ENCODE results near the gene SCAMP4.

SCAMP4 gene

DNA sequence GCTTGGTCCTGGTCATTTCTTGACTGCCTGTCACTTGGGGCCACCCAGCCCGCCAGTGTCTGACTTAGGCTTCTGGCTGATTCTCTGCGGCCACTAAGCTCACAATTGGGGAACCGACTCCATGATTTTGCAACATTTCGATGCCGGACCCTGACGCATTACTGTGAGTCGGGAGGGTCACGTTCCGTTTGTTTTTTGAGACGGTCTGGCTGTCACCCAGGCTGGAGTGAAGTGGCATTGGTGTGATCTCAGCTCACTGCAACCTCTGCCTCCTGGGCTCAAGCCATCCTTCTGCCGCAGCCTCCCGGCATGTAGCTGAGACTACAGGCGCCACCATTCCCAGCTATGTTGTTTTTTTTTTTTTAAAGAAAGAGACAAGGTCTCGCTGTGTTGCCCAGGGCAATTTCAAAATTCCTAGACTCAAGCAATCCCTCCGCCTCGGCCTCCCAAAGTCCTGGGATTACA is 3.2 kb upstream of the SCAMP4 start:
- no peaks in the 10 kb centered on the region for H3K27me3 ChIP-seq (ENCODE audit: control insufficient read depth, insufficient read depth, low read length)
- no peak overlapping the region for H3K4me3 ChIP-seq (ENCODE audit: low read length)
- no peak overlapping the region for H3K27ac ChIP-seq (ENCODE audit: low read depth, low read length)
- H3K4me1 ChIP-seq (ENCODE audit: control insufficient read depth, insufficient read depth, low read length) = no peaks in the 10 kb centered on the region
- H3K9ac ChIP-seq (ENCODE audit: low read length) = no peak overlapping the region
- no peaks in the 10 kb centered on the region for H3K36me3 ChIP-seq (ENCODE audit: control insufficient read depth, insufficient read depth, low read length)

- no peak overlapping the region for H3K4me3 ChIP-seq (ENCODE audit: low read length)
- H3K9ac ChIP-seq (ENCODE audit: low read length) = no peak overlapping the region
- H3K27ac ChIP-seq (ENCODE audit: low read depth, low read length) = no peak overlapping the region
- H3K4me1 ChIP-seq (ENCODE audit: control insufficient read depth, insufficient read depth, low read length) = no peaks in the 10 kb centered on the region
- no peaks in the 10 kb centered on the region for H3K36me3 ChIP-seq (ENCODE audit: control insufficient read depth, insufficient read depth, low read length)
- H3K27me3 ChIP-seq (ENCODE audit: control insufficient read depth, insufficient read depth, low read length) = no peaks in the 10 kb centered on the region
These were observed 2.3 kb upstream of the SCAMP4 start for GRCh38 chr19:1902923-1903322.

DNA sequence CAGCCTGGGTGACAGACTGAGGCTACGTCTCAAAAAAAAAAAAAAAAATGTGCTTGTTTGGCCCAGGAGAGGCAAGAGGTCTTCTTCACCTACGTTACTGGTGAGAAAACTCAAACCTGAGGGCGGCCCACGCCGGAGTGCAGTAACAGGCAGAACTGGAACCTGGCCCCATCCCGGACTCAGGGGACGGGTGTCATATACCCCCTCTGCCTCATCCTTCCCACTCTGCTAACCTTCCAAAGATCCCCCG is 414 bp upstream of the SCAMP4 start:
- H3K36me3 ChIP-seq (ENCODE audit: control insufficient read depth, insufficient read depth, low read length) = no peaks in the 10 kb centered on the region
- no peaks in the 10 kb centered on the region for H3K27me3 ChIP-seq (ENCODE audit: control insufficient read depth, insufficient read depth, low read length)
- H3K4me3 ChIP-seq (ENCODE audit: low read length) = peak overlapping the region; percentile 44
- no peak overlapping the region for H3K9ac ChIP-seq (ENCODE audit: low read length)
- H3K27ac ChIP-seq (ENCODE audit: low read depth, low read length) = peak overlapping the region; percentile 87
- H3K4me1 ChIP-seq (ENCODE audit: control insufficient read depth, insufficient read depth, low read length) = no peaks in the 10 kb centered on the region

- peak overlapping the region; percentile 47 for H3K9ac ChIP-seq (ENCODE audit: low read length)
These were observed 720 bp downstream of the SCAMP4 start for GRCh38 chr19:1905863-1906375.

DNA sequence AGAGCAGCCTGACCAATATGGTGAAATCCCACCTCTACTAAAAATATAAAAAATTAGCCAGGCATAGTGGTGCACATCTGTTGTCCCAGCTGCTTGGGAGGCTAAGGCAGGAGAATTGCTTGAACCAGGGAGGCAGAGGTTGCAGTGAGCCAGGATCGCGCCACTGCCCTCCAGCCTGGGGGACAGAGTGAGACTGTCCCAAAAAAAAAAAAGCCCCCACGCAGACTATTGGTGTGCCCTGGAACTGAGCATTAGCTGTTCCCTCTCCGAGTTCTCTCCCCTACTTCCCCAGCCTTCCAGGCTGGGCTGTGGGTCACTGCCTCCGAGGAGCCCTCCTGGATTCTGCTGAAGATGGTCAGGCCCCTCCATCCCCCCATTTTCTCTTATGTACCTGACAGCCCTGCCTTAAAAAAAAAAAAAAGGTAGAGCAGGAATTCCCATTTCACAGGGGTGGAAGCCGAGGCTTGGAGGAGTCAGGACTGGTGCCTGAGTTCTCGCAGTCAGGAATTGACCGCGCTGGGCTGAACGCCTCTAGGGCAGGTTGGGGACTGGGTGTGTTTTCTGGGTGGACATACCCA is 1.9 kb downstream of the SCAMP4 start:
- Histone ChIP-seq H3K27me3 (ENCODE audit: control insufficient read depth, insufficient read depth, low read length) (no peaks in the 10 kb centered on the region), H3K4me1 (ENCODE audit: control insufficient read depth, insufficient read depth, low read length) (no peaks in the 10 kb centered on the region), H3K9ac (ENCODE audit: low read length) (no peak overlapping the region), H3K27ac (ENCODE audit: low read depth, low read length) (no peak overlapping the region), H3K4me3 (ENCODE audit: low read length) (no peak overlapping the region), H3K36me3 (ENCODE audit: control insufficient read depth, insufficient read depth, low read length) (no peaks in the 10 kb centered on the region)

More at GRCh38 chr19:1905863-1906375, 720 bp downstream of the SCAMP4 start:
- Histone ChIP-seq H3K4me1 (ENCODE audit: control insufficient read depth, insufficient read depth, low read length) (no peaks in the 10 kb centered on the region), H3K27me3 (ENCODE audit: control insufficient read depth, insufficient read depth, low read length) (no peaks in the 10 kb centered on the region), H3K27ac (ENCODE audit: low read depth, low read length) (peak overlapping the region; percentile 87), H3K36me3 (ENCODE audit: control insufficient read depth, insufficient read depth, low read length) (no peaks in the 10 kb centered on the region), H3K4me3 (ENCODE audit: low read length) (peak overlapping the region; percentile 85)

DNA sequence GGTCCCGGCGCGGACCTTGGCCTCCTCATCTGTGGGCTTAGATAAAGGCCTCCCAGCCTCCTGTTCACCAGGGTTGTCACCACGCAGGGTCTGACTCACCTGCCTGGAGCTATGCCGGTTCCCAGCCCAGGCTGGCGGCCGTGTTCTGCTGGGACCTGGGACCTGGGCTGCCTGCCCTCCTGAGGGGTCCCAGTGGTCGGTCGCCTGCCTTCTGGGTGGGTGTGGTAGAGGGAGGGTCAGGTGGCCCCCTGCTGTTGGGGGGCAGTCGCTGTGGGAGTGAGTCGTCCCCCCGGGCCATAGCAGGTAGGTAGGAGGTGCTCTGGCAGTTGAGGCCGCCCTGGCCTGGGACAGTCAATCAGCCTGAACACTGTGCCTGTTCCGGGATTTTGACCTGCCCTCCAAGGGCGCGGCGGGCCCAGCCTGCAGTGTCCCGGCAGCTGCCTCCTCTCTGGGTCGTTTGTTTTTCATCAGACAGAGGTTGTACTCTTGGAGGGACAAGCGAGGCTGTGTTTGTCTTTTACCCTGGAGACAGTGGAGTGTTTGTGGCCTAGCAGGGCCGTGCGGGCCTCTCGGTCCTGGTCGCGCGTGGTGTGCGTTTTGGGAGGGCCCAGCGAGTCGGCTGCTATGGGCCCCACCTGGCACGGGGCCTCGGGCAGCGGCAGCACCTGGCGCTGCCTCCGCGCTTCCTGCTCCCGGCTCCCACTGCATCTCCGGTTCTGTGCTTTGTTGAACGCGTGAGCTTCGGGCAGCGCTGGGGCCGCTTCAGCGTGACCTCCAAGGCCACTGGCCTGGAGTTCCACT is 2.6 kb downstream of the SCAMP4 start:
- H3K9ac ChIP-seq (ENCODE audit: low read length) = no peak overlapping the region
- no peaks in the 10 kb centered on the region for H3K27me3 ChIP-seq (ENCODE audit: control insufficient read depth, insufficient read depth, low read length)
- H3K27ac ChIP-seq (ENCODE audit: low read depth, low read length) = no peak overlapping the region
- no peaks in the 10 kb centered on the region for H3K4me1 ChIP-seq (ENCODE audit: control insufficient read depth, insufficient read depth, low read length)
- H3K4me3 ChIP-seq (ENCODE audit: low read length) = peak overlapping the region; percentile 25
- no peaks in the 10 kb centered on the region for H3K36me3 ChIP-seq (ENCODE audit: control insufficient read depth, insufficient read depth, low read length)

- H3K27me3 ChIP-seq (ENCODE audit: control insufficient read depth, insufficient read depth, low read length) = no peaks in the 10 kb centered on the region
- H3K4me3 ChIP-seq (ENCODE audit: low read length) = peak overlapping the region; percentile 25
- peak overlapping the region; percentile 49 for H3K9ac ChIP-seq (ENCODE audit: low read length)
- H3K27ac ChIP-seq (ENCODE audit: low read depth, low read length) = no peak overlapping the region
- peaks cover under 1% of the 10 kb centered on the region for H3K36me3 ChIP-seq (ENCODE audit: control insufficient read depth, insufficient read depth, low read length)
- no peaks in the 10 kb centered on the region for H3K4me1 ChIP-seq (ENCODE audit: control insufficient read depth, insufficient read depth, low read length)
These were observed 3.1 kb downstream of the SCAMP4 start for GRCh38 chr19:1908364-1908678.

DNA sequence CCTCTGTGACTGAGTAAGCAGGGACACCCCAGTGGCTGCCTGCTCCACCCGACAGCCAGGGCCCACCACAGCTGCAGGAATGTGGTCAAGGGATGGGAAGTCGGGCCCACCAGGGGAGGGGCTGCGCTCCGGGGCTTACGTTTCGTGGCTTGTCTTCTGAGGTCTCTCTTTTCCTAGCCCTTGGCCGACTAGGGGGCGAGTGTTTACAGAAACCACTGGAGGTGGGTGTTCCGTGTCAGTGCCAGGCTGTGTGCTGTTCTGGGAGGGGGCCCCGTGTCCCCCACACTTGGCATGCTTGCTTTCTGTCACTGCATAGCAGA is 4.5 kb downstream of the SCAMP4 start:
- Histone ChIP-seq H3K4me1 (ENCODE audit: control insufficient read depth, insufficient read depth, low read length) (no peaks in the 10 kb centered on the region), H3K9ac (ENCODE audit: low read length) (no peak overlapping the region), H3K27ac (ENCODE audit: low read depth, low read length) (no peak overlapping the region), H3K4me3 (ENCODE audit: low read length) (no peak overlapping the region), H3K27me3 (ENCODE audit: control insufficient read depth, insufficient read depth, low read length) (no peaks in the 10 kb centered on the region), H3K36me3 (ENCODE audit: control insufficient read depth, insufficient read depth, low read length) (peaks cover 5% of the 10 kb centered on the region)

- Histone ChIP-seq H3K9ac (ENCODE audit: low read length) (no peak overlapping the region), H3K36me3 (ENCODE audit: control insufficient read depth, insufficient read depth, low read length) (peaks cover 5% of the 10 kb centered on the region), H3K27me3 (ENCODE audit: control insufficient read depth, insufficient read depth, low read length) (no peaks in the 10 kb centered on the region), H3K4me1 (ENCODE audit: control insufficient read depth, insufficient read depth, low read length) (no peaks in the 10 kb centered on the region), H3K27ac (ENCODE audit: low read depth, low read length) (no peak overlapping the region), H3K4me3 (ENCODE audit: low read length) (no peak overlapping the region)
These were observed 5.0 kb downstream of the SCAMP4 start for GRCh38 chr19:1910177-1910576.

DNA sequence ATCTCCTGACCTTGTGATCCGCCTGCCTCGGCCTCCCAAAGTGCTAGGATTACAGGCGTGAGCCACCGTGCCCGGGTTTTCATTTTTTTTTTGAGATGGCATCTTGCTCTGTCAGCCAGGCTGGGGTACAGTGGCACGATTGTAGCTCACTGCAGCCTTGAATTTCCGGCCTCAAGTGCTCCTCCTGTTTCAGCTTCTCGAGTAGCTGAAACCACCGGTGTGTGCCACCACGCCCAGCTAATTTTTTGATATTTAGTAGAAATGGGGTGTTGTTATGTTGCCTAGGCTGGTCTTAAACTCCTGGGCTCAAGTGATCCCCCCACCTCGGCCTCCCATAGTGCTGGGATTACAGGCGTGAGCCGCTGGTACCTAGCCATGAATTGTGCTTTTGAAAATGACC is 5.9 kb downstream of the SCAMP4 start:
- Histone ChIP-seq H3K27me3 (ENCODE audit: control insufficient read depth, insufficient read depth, low read length) (no peaks in the 10 kb centered on the region), H3K9ac (ENCODE audit: low read length) (no peak overlapping the region), H3K27ac (ENCODE audit: low read depth, low read length) (no peak overlapping the region), H3K36me3 (ENCODE audit: control insufficient read depth, insufficient read depth, low read length) (peaks cover 5% of the 10 kb centered on the region), H3K4me3 (ENCODE audit: low read length) (no peak overlapping the region), H3K4me1 (ENCODE audit: control insufficient read depth, insufficient read depth, low read length) (no peaks in the 10 kb centered on the region)

GRCh38 chr19:1911995-1912394 is 6.8 kb downstream of the SCAMP4 start:
- H3K27me3 ChIP-seq (ENCODE audit: control insufficient read depth, insufficient read depth, low read length) = no peaks in the 10 kb centered on the region
- H3K36me3 ChIP-seq (ENCODE audit: control insufficient read depth, insufficient read depth, low read length) = peaks cover 5% of the 10 kb centered on the region
- no peaks in the 10 kb centered on the region for H3K4me1 ChIP-seq (ENCODE audit: control insufficient read depth, insufficient read depth, low read length)
- no peak overlapping the region for H3K27ac ChIP-seq (ENCODE audit: low read depth, low read length)
- H3K9ac ChIP-seq (ENCODE audit: low read length) = no peak overlapping the region
- no peak overlapping the region for H3K4me3 ChIP-seq (ENCODE audit: low read length)

- peaks cover 5% of the 10 kb centered on the region for H3K36me3 ChIP-seq (ENCODE audit: control insufficient read depth, insufficient read depth, low read length)
- no peak overlapping the region for H3K4me3 ChIP-seq (ENCODE audit: low read length)
- H3K27me3 ChIP-seq (ENCODE audit: control insufficient read depth, insufficient read depth, low read length) = no peaks in the 10 kb centered on the region
- no peak overlapping the region for H3K9ac ChIP-seq (ENCODE audit: low read length)
- no peaks in the 10 kb centered on the region for H3K4me1 ChIP-seq (ENCODE audit: control insufficient read depth, insufficient read depth, low read length)
- no peak overlapping the region for H3K27ac ChIP-seq (ENCODE audit: low read depth, low read length)
These were observed 7.7 kb downstream of the SCAMP4 start for GRCh38 chr19:1912760-1913505.
